HepG2 (cell line): ENCODE data around the gene CAPN14. TPM values are rescaled to one million over a fixed set of nuclear protein-coding genes. Genes with fewer than 3 reads are reported as not detected.

Source experiments
- ATAC-seq: fragments of 200-7000 bp; cut with Tn5 transposase; 3 replicates; pipeline ENCODE4 v1.9.1; 2020; ENCODE audit warnings: mild to moderate bottlenecking, moderate library complexity
- BruUV-seq: library from RNA; stranded (reverse); fragments of 400-500 nt; replicated peaks from 2 replicates; lab custom pipeline; 2021; lab: Mats Ljungman, UMichigan
- CTCF ChIA-PET: fragments of 300-600 bp; formaldehyde crosslinking; extraction: SDS; loops from one replicate; lab custom pipeline; 2021; ENCODE audit warnings: low total read pairs, inconsistent platforms, low intra/inter-chr PET ratio; lab: Yijun Ruan, JAX
- POLR2A ChIA-PET: fragments of 350-600 bp; sonication (Branson Sonifier 250); formaldehyde crosslinking; loops from one replicate; lab custom pipeline; 2020; ENCODE audit warnings: antibody characterized with exemption, inconsistent platforms; lab: Yijun Ruan, JAX
- DNase-seq: peaks from one replicate; pipeline ENCODE4 v3.0.0-alpha.2; 2015; ENCODE audit warnings: low spot score
- FAIRE-seq: peaks from 3 replicates; lab custom pipeline; 2011; peaks lifted over from hg19 to GRCh38; lab: Jason Lieb, UNC
- H2AFZ ChIP-seq: one replicate; pipeline ENCODE4 v1.6.1; 2011; ENCODE audit warnings: low read length, inconsistent platforms
- H3K27ac ChIP-seq: fragments of 300-600 bp; 3 replicates; pipeline ENCODE4 v1.8.0; 2011; ENCODE audit warnings: mixed run types, mild to moderate bottlenecking, mixed read lengths, low read length, inconsistent platforms; ENCODE audit not compliant: insufficient read depth; ENCODE audit errors: extremely low read length
- H3K27me3 ChIP-seq, 2 experiments: fragments of 200-600 bp in 1 of 2; 2 replicates in 1 of 2; 3 replicates in 1 of 2; pipeline versions ENCODE4 v1.6.0 to v1.8.0; 2011; ENCODE audit warnings: low read length in 2 of 2, mild to moderate bottlenecking in 2 of 2, moderate library complexity in 2 of 2, inconsistent platforms in 1 of 2; ENCODE audit not compliant: insufficient read depth in 2 of 2, control insufficient read depth in 1 of 2
- H3K36me3 ChIP-seq, 2 experiments: fragments of 200-600 bp in 1 of 2; replicated peaks in 1 of 2; 2 replicates in 1 of 2; 3 replicates in 1 of 2; pipeline versions ENCODE4 v1.5.1 to v1.8.0; 2011; ENCODE audit warnings: low read length in 2 of 2, inconsistent platforms in 1 of 2; ENCODE audit not compliant: insufficient read depth in 2 of 2, control insufficient read depth in 1 of 2
- H3K4me1 ChIP-seq: 2 replicates; pipeline ENCODE4 v1.5.1; 2012; ENCODE audit warnings: low read length, inconsistent platforms; ENCODE audit not compliant: insufficient read depth
- H3K4me2 ChIP-seq: 2 replicates; pipeline ENCODE4 v1.6.0; 2011; ENCODE audit warnings: low read depth, low read length, inconsistent platforms
- H3K4me3 ChIP-seq, 3 experiments: fragments of 200-600 bp in 1 of 3; sonication (generic), shearing (Covaris generic) in 1 of 3; replicated peaks in 1 of 3; 2 replicates each; pipeline ENCODE4 v1.5.1; 2011 to 2016; ENCODE audit warnings: low read length in 3 of 3, inconsistent platforms in 2 of 3, low read depth in 2 of 3, mild to moderate bottlenecking in 2 of 3, control low read depth in 1 of 3, mixed read lengths in 1 of 3; ENCODE audit not compliant: insufficient read depth in 1 of 3
- H3K79me2 ChIP-seq: one replicate; pipeline ENCODE4 v1.6.1; 2011; ENCODE audit warnings: low read length, inconsistent platforms; ENCODE audit not compliant: insufficient read depth
- H3K9ac ChIP-seq: 2 replicates; pipeline ENCODE4 v1.6.0; 2011; ENCODE audit warnings: mild to moderate bottlenecking, low read depth, low read length, inconsistent platforms; ENCODE audit not compliant: insufficient read depth
- H3K9me3 ChIP-seq: 2 replicates; pipeline ENCODE4 v1.5.1; 2012; ENCODE audit warnings: mild to moderate bottlenecking, low read length
- H4K20me1 ChIP-seq: 2 replicates; pipeline ENCODE4 v1.6.0; 2011; ENCODE audit warnings: inconsistent platforms, mild to moderate bottlenecking, low read length, moderate library complexity; ENCODE audit not compliant: insufficient read depth
- FOXA3 ChIP-seq: IDR thresholded peaks from 2 replicates; pipeline ENCODE4 v1.6.1; 2016; ENCODE audit warnings: missing genetic modification reagents, missing compliant biosample characterization
- HNRNPUL1 ChIP-seq: fragments of 200-400 bp; formaldehyde crosslinking; IDR thresholded peaks from 2 replicates; pipeline ENCODE4 v1.6.1; 2017; ENCODE audit warnings: low read depth, mild to moderate bottlenecking, low read length, moderate library complexity
- NR3C1 ChIP-seq: sonication (generic); formaldehyde crosslinking; IDR thresholded peaks from 2 replicates; pipeline ENCODE4 v1.4.0; 2020; ENCODE audit warnings: missing genetic modification reagents
- TBX2 ChIP-seq: sonication (generic); formaldehyde crosslinking; IDR thresholded peaks from 2 replicates; pipeline ENCODE4 v1.5.0; 2020; ENCODE audit warnings: missing genetic modification reagents, mild to moderate bottlenecking, borderline replicate concordance
- TEAD3 ChIP-seq: optimal IDR thresholded peaks from 2 replicates; pipeline ENCODE3; 2016; ENCODE audit warnings: borderline replicate concordance
- ZNF101 ChIP-seq: sonication (generic); formaldehyde crosslinking; IDR thresholded peaks from 2 replicates; pipeline ENCODE4 v1.4.0; 2020; ENCODE audit warnings: mild to moderate bottlenecking, low read depth, missing genetic modification reagents, borderline replicate concordance
- ZNF446 ChIP-seq: sonication (generic); formaldehyde crosslinking; IDR thresholded peaks from 2 replicates; pipeline ENCODE4 v1.5.0; 2020; ENCODE audit warnings: mild to moderate bottlenecking, missing genetic modification reagents
- ZNF558 ChIP-seq: sonication (generic); formaldehyde crosslinking; IDR thresholded peaks from 2 replicates; pipeline ENCODE4 v1.9.0; 2022; ENCODE audit warnings: mild to moderate bottlenecking, missing genetic modification reagents, borderline replicate concordance
- ZNF703 ChIP-seq: sonication (generic); formaldehyde crosslinking; IDR thresholded peaks from 2 replicates; pipeline ENCODE4 v1.5.1; 2020; ENCODE audit warnings: missing genetic modification reagents, mild to moderate bottlenecking, moderate library complexity, borderline replicate concordance
- WGBS: methylation state at CpG from one replicate; pipeline ENCODE4 v1.1.6; 2017; ENCODE audit warnings: low lambda C conversion rate; 5-methylcytosine and 5-hydroxymethylcytosine counted together
- in situ Hi-C: cut with HindIII; loops from 2 replicates; pipeline ENCODE4 v1.10.0; 2017; ENCODE audit warnings: low pct_unique_long_range_greater_than_20kb; ENCODE audit not compliant: extremely low pct_ligation_motif_present
- intact Hi-C: fragments of 100-400 bp; cut with micrococcal nuclease; formaldehyde crosslinking; loops from one replicate; pipeline ENCODE4 v1.10.0; 2022; ENCODE audit not compliant: unreplicated experiment
- polyA plus RNA-seq, 8 experiments: library from polyadenylated mRNA; depleted of rRNA in 3 of 8; stranded (reverse) in 7 of 8; unstranded in 1 of 8; fragments of >200 nt; fragmentation: Illumina TruSeq in 4 of 8; extraction: Trizol in 4 of 8; gene quantifications; 2 replicates each; pipeline versions ENCODE4 v1.2.1 to v1.2.3, GENCODE V29; 2011 to 2016; ENCODE audit warnings: low read depth in 4 of 8, missing spikeins in 1 of 8, mixed read lengths in 1 of 8; ENCODE audit not compliant: insufficient read depth in 1 of 8
- total RNA-seq, 5 experiments: library from RNA; depleted of rRNA; stranded (reverse); fragments of >200 nt; fragmentation: Illumina TruSeq; extraction: Trizol; gene quantifications; 2 replicates each; pipeline ENCODE4 v1.2.3, GENCODE V29; 2016; ENCODE audit warnings: low read depth in 1 of 5
- TF ChIP-seq, protein P1 (sequence below): sonication (generic); formaldehyde crosslinking; IDR thresholded peaks from 2 replicates; pipeline ENCODE4 v1.5.1; 2020; ENCODE audit warnings: missing genetic modification reagents, mild to moderate bottlenecking, borderline replicate concordance
- TF ChIP-seq, protein P2 (sequence below): sonication (generic); formaldehyde crosslinking; IDR thresholded peaks from 2 replicates; pipeline ENCODE4 v1.8.1; 2023; ENCODE audit warnings: mild to moderate bottlenecking, moderate library complexity, missing genetic modification reagents

Gene CAPN14
- total and polyA plus RNA-seq, 2 of the 13 experiments (the other 11 are each of a cell fraction or from before 2014, with no cell fraction given), result not detected

DNA sequence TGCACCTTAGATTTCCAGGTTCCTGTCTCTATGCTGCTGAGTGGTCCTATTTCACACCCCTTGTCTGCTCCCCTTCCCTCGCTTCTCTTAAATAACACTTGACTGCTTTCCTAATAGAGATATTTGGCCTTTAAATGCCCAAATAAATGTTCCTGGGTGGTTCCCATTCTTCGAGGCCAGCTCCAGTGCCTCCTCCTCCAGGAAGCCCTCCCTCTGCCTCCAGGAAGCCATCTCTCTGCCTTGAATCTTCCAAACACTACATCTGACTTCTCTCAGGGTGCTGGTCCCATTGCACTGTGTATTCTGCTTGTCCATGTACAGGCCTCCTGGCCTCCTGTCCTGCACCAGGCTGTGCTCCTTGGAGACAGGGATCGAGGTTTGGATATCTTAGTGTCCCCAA, 30.8 kb upstream of the CAPN14 start:
- DNase-seq (no peak), FAIRE-seq (no peak), ATAC-seq (no peak)
- no peaks in the 10 kb centered on the region for H4K20me1 ChIP-seq
- H3K27ac ChIP-seq, result no peak overlapping the region
- no peak for TF ChIP-seq ZNF558
- TF ChIP-seq ZNF101, result no peak
- TF ChIP-seq NR3C1 (CRISPR knock-in tag), result no peak
- no peak for TF ChIP-seq TBX2 (CRISPR knock-in tag)
- TF ChIP-seq, protein P1, sequence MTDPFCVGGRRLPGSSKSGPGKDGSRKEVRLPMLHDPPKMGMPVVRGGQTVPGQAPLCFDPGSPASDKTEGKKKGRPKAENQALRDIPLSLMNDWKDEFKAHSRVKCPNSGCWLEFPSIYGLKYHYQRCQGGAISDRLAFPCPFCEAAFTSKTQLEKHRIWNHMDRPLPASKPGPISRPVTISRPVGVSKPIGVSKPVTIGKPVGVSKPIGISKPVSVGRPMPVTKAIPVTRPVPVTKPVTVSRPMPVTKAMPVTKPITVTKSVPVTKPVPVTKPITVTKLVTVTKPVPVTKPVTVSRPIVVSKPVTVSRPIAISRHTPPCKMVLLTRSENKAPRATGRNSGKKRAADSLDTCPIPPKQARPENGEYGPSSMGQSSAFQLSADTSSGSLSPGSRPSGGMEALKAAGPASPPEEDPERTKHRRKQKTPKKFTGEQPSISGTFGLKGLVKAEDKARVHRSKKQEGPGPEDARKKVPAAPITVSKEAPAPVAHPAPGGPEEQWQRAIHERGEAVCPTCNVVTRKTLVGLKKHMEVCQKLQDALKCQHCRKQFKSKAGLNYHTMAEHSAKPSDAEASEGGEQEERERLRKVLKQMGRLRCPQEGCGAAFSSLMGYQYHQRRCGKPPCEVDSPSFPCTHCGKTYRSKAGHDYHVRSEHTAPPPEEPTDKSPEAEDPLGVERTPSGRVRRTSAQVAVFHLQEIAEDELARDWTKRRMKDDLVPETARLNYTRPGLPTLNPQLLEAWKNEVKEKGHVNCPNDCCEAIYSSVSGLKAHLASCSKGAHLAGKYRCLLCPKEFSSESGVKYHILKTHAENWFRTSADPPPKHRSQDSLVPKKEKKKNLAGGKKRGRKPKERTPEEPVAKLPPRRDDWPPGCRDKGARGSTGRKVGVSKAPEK, result no peak
- TF ChIP-seq HNRNPUL1, result no peak
- no peak for TF ChIP-seq ZNF703 (CRISPR knock-in tag)
- no peak for TF ChIP-seq ZNF446 (CRISPR knock-in tag)
- TF ChIP-seq, protein P2, sequence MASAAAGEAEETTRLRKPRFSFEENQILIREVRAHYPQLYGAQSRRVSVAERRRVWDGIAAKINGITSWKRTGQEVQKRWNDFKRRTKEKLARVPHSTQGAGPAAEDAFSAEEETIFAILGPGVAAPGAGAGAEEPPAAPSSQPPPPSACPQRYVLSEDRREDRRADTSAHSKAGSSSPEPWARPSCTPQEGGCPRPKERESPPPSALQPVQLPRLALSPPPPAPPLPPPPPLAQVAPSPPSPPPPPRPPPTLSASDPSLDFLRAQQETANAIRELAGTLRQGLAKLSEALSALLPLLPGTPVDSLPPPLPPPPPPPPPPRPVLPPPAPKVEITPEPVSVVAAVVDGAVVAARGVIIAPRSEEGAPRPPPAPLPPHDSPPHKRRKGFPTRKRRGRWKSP (CRISPR knock-in tag), result no peak
- no peak for TF ChIP-seq TEAD3 (CRISPR knock-in tag)
- no peak for TF ChIP-seq FOXA3 (CRISPR knock-in tag)
- H3K79me2 ChIP-seq, result no peaks in the 10 kb centered on the region
- H3K4me2 ChIP-seq, result no peak overlapping the region
- H3K4me3 ChIP-seq, result no peak overlapping the region
- no peak overlapping the region for H2AFZ ChIP-seq
- in situ Hi-C loops, result no loop called here
- H3K9ac ChIP-seq, result no peak overlapping the region
- H3K27me3 ChIP-seq, result peaks cover 2 to 8% of the 10 kb centered on the region in 2 experiments; a peak in 3 of 5 replicates
- no TSS peak for BruUV-seq
- H3K9me3 ChIP-seq, result no peaks in the 10 kb centered on the region
- intact Hi-C loops, result no loop called here
- H3K4me1 ChIP-seq, result no peaks in the 10 kb centered on the region
- WGBS, result 6% methylated on average over 3 of the region's 3 CpGs
- CTCF ChIA-PET, result no interaction called here
- H3K36me3 ChIP-seq, result no peaks in the 10 kb centered on the region
- POLR2A ChIA-PET, result no interaction called here
